ENCODE measurements around the gene GJC1.

The GJC1 gene

GRCh38 chr17:44829523-44830358, at the start of gene GJC1:
GJC1 (minus strand) TSS chr17:44830287; CDS start chr17:44805817, 24,470 bp downstream.
- no peak for DNase-seq

- no peak for DNase-seq
These were observed 49.3 kb upstream of the GJC1 start for GRCh38 chr17:44879376-44879775.

GRCh38 chr17:44878627-44879221, 48.6 kb upstream of the GJC1 start:
- DNase-seq = peak in 3 of 56 donors; percentile 1 to 56 (median 18)

- no peak for DNase-seq
These were observed 47.0 kb upstream of the GJC1 start for GRCh38 chr17:44877121-44877520.

- DNase-seq = no peak
These were observed 45.7 kb upstream of the GJC1 start for GRCh38 chr17:44875761-44876160.

- peak in 10 of 56 donors; percentile 1 to 31 (median 4) for DNase-seq
These were observed 42.2 kb upstream of the GJC1 start for GRCh38 chr17:44872131-44872768.

- peak in 2 of 56 donors; percentile 5 to 11 for DNase-seq
These were observed 41.5 kb upstream of the GJC1 start for GRCh38 chr17:44871556-44871955.

DNA sequence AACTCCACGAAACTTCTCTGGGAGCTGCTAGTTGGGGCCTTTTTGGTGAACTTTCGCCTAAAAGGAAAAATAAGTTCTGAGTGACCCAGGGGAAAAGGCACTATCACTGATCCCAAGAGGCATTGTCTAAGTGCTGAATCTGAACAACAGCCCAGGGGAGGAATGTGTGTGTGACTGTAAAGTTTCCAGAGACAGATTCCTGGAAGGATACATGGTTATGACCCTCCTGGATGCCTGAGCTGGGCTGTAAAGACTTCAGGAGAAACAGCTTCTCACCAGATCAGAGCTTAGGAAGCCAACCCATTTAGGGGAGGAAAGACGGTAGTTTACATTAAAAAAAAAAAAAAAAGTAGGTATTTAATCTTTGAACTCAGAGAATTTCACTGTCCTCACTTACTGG, 37.8 kb upstream of the GJC1 start:
- no peak for DNase-seq

GRCh38 chr17:44865931-44866330, 35.8 kb upstream of the GJC1 start:
- DNase-seq = no peak

- DNase-seq = peak in 39 of 56 donors; percentile 1 to 79 (median 20)
These were observed 35.2 kb upstream of the GJC1 start for GRCh38 chr17:44865231-44865660.

GRCh38 chr17:44864831-44865230, 34.7 kb upstream of the GJC1 start:
- no peak for DNase-seq

- DNase-seq = no peak
These were observed 33.2 kb upstream of the GJC1 start for GRCh38 chr17:44863061-44863918.

DNA sequence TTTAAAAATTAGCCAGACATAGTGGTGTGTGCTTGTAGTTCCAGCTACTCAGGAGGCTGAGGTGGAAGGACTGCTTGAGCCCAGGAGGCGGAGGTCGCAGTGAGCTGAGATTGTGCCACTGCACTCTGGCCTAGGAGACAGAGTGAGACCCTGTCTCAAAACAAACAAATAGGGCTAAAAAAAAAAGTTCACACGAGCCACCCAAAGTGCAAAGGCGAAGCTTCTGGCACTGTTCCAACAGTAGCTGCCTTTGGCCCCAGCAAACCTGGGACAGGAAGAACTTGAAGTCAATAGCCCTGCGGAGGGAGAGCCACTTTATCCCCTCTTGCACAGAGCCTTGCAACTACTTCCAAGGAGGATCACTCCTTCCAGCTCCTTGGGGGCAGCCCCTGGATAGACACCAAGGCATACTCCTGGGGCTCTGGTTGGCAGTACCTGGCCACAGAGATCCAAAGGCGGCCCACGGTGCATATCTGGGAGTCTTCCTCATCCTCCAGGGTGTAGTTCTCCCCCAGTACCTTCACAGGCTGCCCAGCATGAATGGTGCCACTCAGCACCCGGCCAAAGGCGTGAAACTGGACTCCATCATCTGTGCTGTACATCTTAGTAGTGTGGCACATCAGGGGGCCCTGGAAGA, 32.3 kb upstream of the GJC1 start:
- DNase-seq = no peak

DNA sequence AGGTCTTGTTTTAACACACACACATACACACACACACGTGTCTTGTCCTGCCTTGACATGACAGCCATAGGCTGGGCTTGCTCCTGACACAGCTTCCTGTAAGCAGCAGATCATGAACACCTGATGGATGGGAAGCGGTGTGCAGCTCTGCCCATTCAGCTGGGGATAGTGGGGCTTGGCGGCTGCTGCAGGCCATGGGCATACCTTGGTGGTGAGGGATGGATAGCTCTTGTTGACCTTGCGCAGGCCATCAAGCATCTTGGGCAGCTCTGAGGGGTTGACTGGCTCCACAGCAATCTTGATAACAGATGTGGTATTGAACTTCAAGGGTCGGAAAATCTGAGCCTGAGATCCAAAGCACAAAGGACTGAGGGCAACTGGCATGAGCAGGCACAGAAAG, 29.6 kb upstream of the GJC1 start:
- DNase-seq = no peak

DNA sequence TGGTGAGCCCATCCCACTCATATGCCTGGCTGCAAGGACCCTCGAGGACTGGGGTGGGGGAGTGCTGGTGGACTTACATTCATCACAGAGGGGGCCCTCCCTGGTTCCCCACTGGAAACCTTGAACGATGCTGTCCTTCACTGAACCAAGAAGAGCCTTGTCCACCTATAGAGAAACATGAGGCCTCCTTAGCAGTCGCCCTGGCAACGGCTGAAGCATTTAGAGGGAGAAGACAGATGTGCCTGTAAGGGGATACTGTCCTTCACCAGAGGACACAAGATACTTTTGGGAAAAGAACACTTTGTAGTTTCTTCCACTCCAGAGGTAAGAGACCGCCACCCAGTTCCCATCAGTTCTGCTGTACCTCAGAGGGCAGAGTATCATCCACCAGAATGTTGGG, 24.1 kb upstream of the GJC1 start:
- no peak for DNase-seq

DNA sequence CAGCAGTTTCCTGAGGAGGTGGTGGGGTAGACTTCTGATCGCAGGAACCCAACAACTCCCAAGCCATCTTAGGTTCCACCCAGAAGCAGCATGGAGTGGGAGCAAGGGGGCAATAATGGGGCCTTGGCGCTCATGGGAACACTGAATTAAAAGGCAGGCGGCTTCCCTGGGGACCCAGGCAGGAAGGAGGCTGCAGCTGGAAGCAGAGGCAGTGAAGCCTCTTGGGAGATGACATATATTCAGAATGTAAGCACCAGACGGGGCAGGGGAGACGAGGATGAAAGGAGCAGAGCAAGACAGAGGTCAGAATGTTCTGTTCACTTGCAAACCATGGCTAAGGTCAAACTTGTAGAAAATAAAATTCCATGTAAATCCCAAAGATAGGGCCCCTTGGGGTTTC, 20.5 kb upstream of the GJC1 start:
- DNase-seq = no peak

DNA sequence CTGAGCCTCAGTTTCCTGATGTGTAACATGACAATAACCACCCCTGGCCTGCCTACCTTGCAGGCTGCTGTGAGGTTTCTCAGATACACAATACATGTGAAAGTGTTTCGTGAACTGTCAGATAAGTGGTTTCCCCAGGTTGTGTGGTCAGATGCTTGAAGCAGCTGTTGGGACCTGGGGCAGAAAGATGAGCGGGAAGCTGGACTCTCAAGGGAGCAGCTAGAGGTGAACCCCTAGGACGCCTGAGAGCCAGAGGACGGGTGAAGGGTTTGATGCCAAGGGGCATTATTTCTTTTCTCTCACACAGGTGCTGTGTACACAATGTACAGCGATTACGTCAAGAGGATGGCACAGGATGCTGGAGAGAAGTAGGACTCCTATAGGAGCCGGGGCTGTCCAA, 19.9 kb upstream of the GJC1 start:
- no peak for DNase-seq

GRCh38 chr17:44848961-44849489, 18.9 kb upstream of the GJC1 start:
- no peak for DNase-seq

DNA sequence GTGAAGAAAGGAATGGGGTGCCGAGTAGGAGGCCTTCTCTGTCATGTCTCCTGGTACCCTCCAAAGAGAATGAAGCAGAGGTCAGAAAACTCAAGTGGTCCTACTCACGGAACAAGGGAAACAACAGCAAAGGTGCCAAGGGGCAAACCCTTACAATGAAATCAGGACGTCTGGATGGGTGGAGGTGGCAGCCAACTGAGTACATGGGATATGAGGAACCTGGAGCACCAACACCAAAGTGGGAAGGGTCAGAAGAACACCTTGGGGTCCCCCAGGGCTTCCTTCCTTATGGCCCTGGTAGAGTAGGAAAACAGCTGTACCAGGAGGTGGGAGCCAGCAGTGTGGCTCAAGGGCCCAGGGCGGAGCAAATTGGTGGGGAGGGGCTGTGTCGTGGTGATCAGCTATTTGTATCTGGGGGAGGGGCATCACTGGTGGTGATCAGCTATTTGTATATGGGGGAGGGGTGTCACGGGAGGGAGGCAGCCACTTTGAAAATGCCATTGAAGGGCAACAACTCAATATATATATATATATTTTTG, 18.2 kb upstream of the GJC1 start:
- DNase-seq = no peak

DNA sequence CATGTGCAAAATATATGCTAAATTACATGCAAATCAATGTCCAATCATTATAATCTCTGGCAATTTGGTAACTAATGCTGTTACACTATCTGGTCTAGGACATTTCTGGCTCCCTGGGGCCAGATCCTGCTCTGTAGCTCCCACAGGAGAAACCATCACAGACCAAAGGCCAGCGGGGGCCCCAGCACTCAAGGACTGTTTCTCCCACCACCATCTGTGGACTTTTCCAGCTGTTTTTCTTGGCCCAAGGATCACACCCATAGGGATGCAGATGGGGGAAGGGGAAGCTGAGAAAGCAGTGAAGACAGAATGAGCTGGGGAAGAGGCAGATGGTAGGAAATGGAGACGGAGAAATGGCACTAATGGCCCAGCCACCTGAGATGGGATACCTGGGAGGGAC, 17.5 kb upstream of the GJC1 start, which contains the start of gene HIGD1B:
Gene HIGD1B, plus strand, starts transcription at position 298 of the 400 bp plus-strand sequence. CDS start 270 bp downstream, outside the sequence.
- DNase-seq = no peak
